HEK293 (cell line): Measurements from ENCODE around the gene CAT.
A peak's percentile ranks its signal among the peaks of the same experiment; 100 is the strongest.

Experiments used
- CTCF ChIA-PET: fragments of 350-600 bp; formaldehyde crosslinking; extraction: SDS; loops from one replicate; lab custom pipeline; 2021; ENCODE audit warnings: antibody characterized with exemption; lab: Yijun Ruan, JAX
- POLR2A ChIA-PET: fragments of 300-600 bp; formaldehyde crosslinking; extraction: SDS; loops from one replicate; lab custom pipeline; 2020; ENCODE audit warnings: antibody characterized with exemption, inconsistent platforms; lab: Yijun Ruan, JAX
- H3K27ac ChIP-seq: fragments of 200-500 bp; sonication (Bioruptor generic); 2 replicates; pipeline ENCODE4 v1.5.1; 2014; ENCODE audit warnings: low read depth, low read length, control low read depth, inconsistent platforms; ENCODE audit errors: extremely low read depth
- H3K36me3 ChIP-seq, 2 experiments: fragments of 200-500 bp in 1 of 2; sonication (Bioruptor generic) in 1 of 2; 1 replicate in 1 of 2; 2 replicates in 1 of 2; pipeline ENCODE4 v1.5.1; 2014 to 2017; ENCODE audit warnings: inconsistent platforms in 2 of 2, low read length in 2 of 2; ENCODE audit not compliant: control insufficient read depth in 2 of 2, insufficient read depth in 1 of 2
- H3K4me1 ChIP-seq: fragments of 200-500 bp; sonication (Bioruptor generic); 2 replicates; pipeline ENCODE4 v1.5.1; 2014; ENCODE audit warnings: mild to moderate bottlenecking, low read length, inconsistent platforms; ENCODE audit not compliant: control insufficient read depth, insufficient read depth
- H3K4me3 ChIP-seq: 2 replicates; pipeline ENCODE4 v1.5.1; 2011; ENCODE audit warnings: low read depth, mild to moderate bottlenecking, control low read depth, low read length, moderate library complexity
- H3K9me3 ChIP-seq: fragments of 200-500 bp; sonication (Bioruptor generic); 2 replicates; pipeline ENCODE4 v1.5.1; 2014; ENCODE audit warnings: low read depth, low read length, inconsistent platforms; ENCODE audit not compliant: control insufficient read depth, insufficient read depth
- ELK4 ChIP-seq: IDR thresholded peaks from 2 replicates; pipeline ENCODE4 v1.6.1; 2011; ENCODE audit warnings: mild to moderate bottlenecking, low read depth, low read length, borderline replicate concordance
- KLF1 ChIP-seq: fragments of 450-650 bp; formaldehyde crosslinking; IDR thresholded peaks from 2 replicates; pipeline ENCODE4 v1.5.1; 2016; ENCODE audit warnings: missing biosample characterization, missing genetic modification characterization
- PRDM6 ChIP-seq: fragments of 450-650 bp; formaldehyde crosslinking; IDR thresholded peaks from 2 replicates; pipeline ENCODE4 v1.5.1; 2017; ENCODE audit warnings: missing biosample characterization, missing genetic modification characterization
- SP3 ChIP-seq: fragments of 450-650 bp; formaldehyde crosslinking; IDR thresholded peaks from 2 replicates; pipeline ENCODE4 v1.5.1; 2016; ENCODE audit warnings: missing biosample characterization, missing genetic modification characterization
- SP7 ChIP-seq: fragments of 450-650 bp; formaldehyde crosslinking; IDR thresholded peaks from 2 replicates; pipeline ENCODE4 v1.5.1; 2016; ENCODE audit warnings: missing biosample characterization, missing genetic modification characterization
- ZBTB21 ChIP-seq: fragments of 450-650 bp; formaldehyde crosslinking; IDR thresholded peaks from 2 replicates; pipeline ENCODE4 v1.5.1; 2017; ENCODE audit warnings: missing biosample characterization, missing genetic modification characterization
- ZIC2 ChIP-seq: fragments of 450-650 bp; formaldehyde crosslinking; IDR thresholded peaks from 2 replicates; pipeline ENCODE4 v1.5.1; 2016; ENCODE audit warnings: missing biosample characterization, missing genetic modification characterization
- ZNF18 ChIP-seq: fragments of 450-650 bp; formaldehyde crosslinking; IDR thresholded peaks from 2 replicates; pipeline ENCODE4 v1.5.1; 2016; ENCODE audit warnings: missing biosample characterization, missing genetic modification characterization
- ZNF19 ChIP-seq: fragments of 450-650 bp; formaldehyde crosslinking; IDR thresholded peaks from 2 replicates; pipeline ENCODE4; 2016; ENCODE audit warnings: missing biosample characterization, missing genetic modification characterization, low read depth
- ZNF362 ChIP-seq: fragments of 450-650 bp; formaldehyde crosslinking; IDR thresholded peaks from 2 replicates; pipeline ENCODE4 v1.5.1; 2016; ENCODE audit warnings: missing biosample characterization, missing genetic modification characterization
- ZNF391 ChIP-seq: fragments of 450-650 bp; formaldehyde crosslinking; IDR thresholded peaks from 2 replicates; pipeline ENCODE4 v1.5.1; 2016; ENCODE audit warnings: low read depth, missing biosample characterization, missing genetic modification characterization, borderline replicate concordance
- ZNF560 ChIP-seq: fragments of 450-650 bp; formaldehyde crosslinking; IDR thresholded peaks from 2 replicates; pipeline ENCODE4 v1.5.1; 2017; ENCODE audit warnings: missing biosample characterization, missing genetic modification characterization, borderline replicate concordance
- ZNF626 ChIP-seq: fragments of 450-650 bp; sonication (Bioruptor Pico); formaldehyde crosslinking; IDR thresholded peaks from 2 replicates; pipeline ENCODE4 v1.5.1; 2018; ENCODE audit warnings: missing biosample characterization, missing genetic modification characterization, inconsistent platforms
- ZNF645 ChIP-seq: fragments of 450-650 bp; formaldehyde crosslinking; IDR thresholded peaks from 2 replicates; pipeline ENCODE4; 2016; ENCODE audit warnings: missing biosample characterization, missing genetic modification characterization
- ZNF658 ChIP-seq: fragments of 450-650 bp; formaldehyde crosslinking; IDR thresholded peaks from 2 replicates; pipeline ENCODE4; 2016; ENCODE audit warnings: missing biosample characterization, missing genetic modification characterization
- ZNF692 ChIP-seq: fragments of 450-650 bp; formaldehyde crosslinking; IDR thresholded peaks from 2 replicates; pipeline ENCODE4 v1.5.1; 2016; ENCODE audit warnings: missing biosample characterization, missing genetic modification characterization
- ZNF791 ChIP-seq: fragments of 450-650 bp; formaldehyde crosslinking; IDR thresholded peaks from 2 replicates; pipeline ENCODE4 v1.5.1; 2016; ENCODE audit warnings: missing biosample characterization, missing genetic modification characterization
- ZSCAN4 ChIP-seq: fragments of 450-650 bp; formaldehyde crosslinking; IDR thresholded peaks from 2 replicates; pipeline ENCODE4 v1.5.1; 2017; ENCODE audit warnings: missing biosample characterization, missing genetic modification characterization
- ZXDB ChIP-seq: fragments of 450-650 bp; formaldehyde crosslinking; IDR thresholded peaks from 2 replicates; pipeline ENCODE4 v1.5.1; 2016; ENCODE audit warnings: missing biosample characterization, missing genetic modification characterization

Gene CAT

GRCh38 chr11:34431979-34432378 lies 6.8 kb upstream of the CAT start (continued):
- TF ChIP-seq ZNF626 (tag by site-specific recombination): no peak
- TF ChIP-seq SP3 (tag by site-specific recombination): no peak
- TF ChIP-seq ZNF362 (tag by site-specific recombination): no peak
- no peak for TF ChIP-seq ZNF658
- TF ChIP-seq ZNF18: no peak
- TF ChIP-seq SP7 (tag by site-specific recombination): no peak
- TF ChIP-seq ZNF391: no peak
- TF ChIP-seq ZNF645 (tag by site-specific recombination): no peak

GRCh38 chr11:34432822-34433221 lies 5.9 kb upstream of the CAT start:
- Histone ChIP-seq H3K4me1 (no peaks in the 10 kb centered on the region), H3K27ac (no peak overlapping the region), H3K9me3 (no peaks in the 10 kb centered on the region), H3K4me3 (no peak overlapping the region)
- CTCF ChIA-PET: no interaction called here
- TF ChIP-seq ZSCAN4 (tag by site-specific recombination) (no peak), ZNF791 (tag by site-specific recombination) (no peak)
- TF ChIP-seq, all 188 proteins: peak for 0
- no peaks in the 10 kb centered on the region for H3K36me3 ChIP-seq
- POLR2A ChIA-PET: no interaction called here

- Histone ChIP-seq H3K27ac (no peak overlapping the region), H3K4me1 (no peaks in the 10 kb centered on the region), H3K36me3 (no peaks in the 10 kb centered on the region), H3K9me3 (no peaks in the 10 kb centered on the region), H3K4me3 (no peak overlapping the region)
- TF ChIP-seq KLF1 (no peak), ZIC2 (tag by site-specific recombination) (no peak)
- ChIA-PET CTCF (interaction anchor here (0.6 kb wide), 1 partner anchor 745 kb away, joined by 3 read pairs; no protein-coding TSS in a partner anchor), POLR2A (no interaction called here)
Measured at GRCh38 chr11:34433899-34434298, 4.8 kb upstream of the CAT start.

- no peaks in the 10 kb centered on the region for H3K4me1 ChIP-seq
- H3K36me3 ChIP-seq: no peaks in the 10 kb centered on the region
- POLR2A ChIA-PET: interaction anchor here (0.8 to 1.4 kb wide), 3 partner anchors 13 to 79 kb away, joined by 3 to 4 read pairs (median 3); partner anchors contain the start of gene ABTB2
- peak overlapping the region; percentile 70; the same call in 1 of the 2 replicates for H3K4me3 ChIP-seq
- CTCF ChIA-PET: interaction anchor here (0.6 to 1.3 kb wide), 5 partner anchors 9 to 1828 kb away, joined by 3 to 4 read pairs (median 4); no protein-coding TSS in a partner anchor
- H3K9me3 ChIP-seq: no peaks in the 10 kb centered on the region
- H3K27ac ChIP-seq: no peak overlapping the region
- TF ChIP-seq ZXDB (tag by site-specific recombination) (no peak), PRDM6 (tag by site-specific recombination) (no peak), ELK4 (no peak), ZBTB21 (tag by site-specific recombination) (no peak), ZNF692 (tag by site-specific recombination) (no peak), ZNF19 (tag by site-specific recombination) (no peak), ZNF560 (tag by site-specific recombination) (no peak)
Measured at GRCh38 chr11:34437224-34438125, 1.3 kb upstream of the CAT start.
